Erythroblast (primary cell): ENCODE results near the gene SLC26A8.
"Not testable (repeated sequence)": the region's sequence is repeated elsewhere in the genome, so short reads cannot be mapped to it uniquely, and the experiment has no call there.

Source experiments
- GATA1 ChIP-seq: IDR thresholded peaks from 2 replicates; pipeline ENCODE4 v1.6.1; 2011; ENCODE audit warnings: low read depth, mild to moderate bottlenecking, control low read depth, low read length, moderate library complexity
- POLR2A ChIP-seq: IDR thresholded peaks from 2 replicates; pipeline ENCODE4 v1.6.1; 2011; ENCODE audit warnings: mild to moderate bottlenecking, low read length

- TF ChIP-seq POLR2A, GATA1: not testable (repeated sequence)
Observed at GRCh38 chr6:35939259-35939658, 85.2 kb downstream of the SLC26A8 start.
